Lower leg skin (tissue), 4 donors: ENCODE data around the gene LIN9. TPM values are rescaled to one million over a fixed set of nuclear protein-coding genes. Genes with fewer than 3 reads are reported as not detected.

Experiments
- DNase-seq, 2 donors: peaks; one replicate each; pipeline ENCODE4 v3.0.0-alpha.2; 2019; ENCODE audit warnings: low spot score in 2 of 2
- H3K4me3 ChIP-seq: fragments of 200-600 bp; sonication (generic); 2 replicates; pipeline ENCODE4 v1.5.1; 2017; ENCODE audit warnings: mild to moderate bottlenecking, low read depth; ENCODE audit not compliant: poor library complexity, severe bottlenecking
- POLR2A ChIP-seq, 2 donors: fragments of 450-650 bp; IDR thresholded peaks; one replicate each; pipeline ENCODE4 v1.6.1; 2016 to 2017; ENCODE audit warnings: antibody characterized with exemption in 2 of 2, mild to moderate bottlenecking in 1 of 2, moderate library complexity in 1 of 2
- WGBS, 2 donors: methylation state at CpG; one replicate each; pipeline ENCODE4 v1.1.5; 2018; 5-methylcytosine and 5-hydroxymethylcytosine counted together
- intact Hi-C: fragments of 100-400 bp; cut with DNase I; formaldehyde crosslinking; loops from one replicate; pipeline ENCODE4 v1.15.0; 2023; ENCODE audit warnings: low total_unique reads
- total RNA-seq, 4 donors: library from RNA; depleted of rRNA; stranded (reverse); fragments of >200 nt; gene quantifications; one replicate each; pipeline ENCODE4 v1.1.0, GENCODE V29; 2016
- TF ChIP-seq, protein P1 (sequence below), 3 donors: fragments of 450-650 bp; IDR thresholded peaks; one replicate each; pipeline ENCODE4 v1.5.1; 2016; ENCODE audit warnings: antibody characterized with exemption in 3 of 3, mild to moderate bottlenecking in 3 of 3, moderate library complexity in 2 of 3

LIN9 gene
- total RNA-seq, 4 donors from 2014 or later: 3.8 to 5.7 (median 4.9) TPM

DNA sequence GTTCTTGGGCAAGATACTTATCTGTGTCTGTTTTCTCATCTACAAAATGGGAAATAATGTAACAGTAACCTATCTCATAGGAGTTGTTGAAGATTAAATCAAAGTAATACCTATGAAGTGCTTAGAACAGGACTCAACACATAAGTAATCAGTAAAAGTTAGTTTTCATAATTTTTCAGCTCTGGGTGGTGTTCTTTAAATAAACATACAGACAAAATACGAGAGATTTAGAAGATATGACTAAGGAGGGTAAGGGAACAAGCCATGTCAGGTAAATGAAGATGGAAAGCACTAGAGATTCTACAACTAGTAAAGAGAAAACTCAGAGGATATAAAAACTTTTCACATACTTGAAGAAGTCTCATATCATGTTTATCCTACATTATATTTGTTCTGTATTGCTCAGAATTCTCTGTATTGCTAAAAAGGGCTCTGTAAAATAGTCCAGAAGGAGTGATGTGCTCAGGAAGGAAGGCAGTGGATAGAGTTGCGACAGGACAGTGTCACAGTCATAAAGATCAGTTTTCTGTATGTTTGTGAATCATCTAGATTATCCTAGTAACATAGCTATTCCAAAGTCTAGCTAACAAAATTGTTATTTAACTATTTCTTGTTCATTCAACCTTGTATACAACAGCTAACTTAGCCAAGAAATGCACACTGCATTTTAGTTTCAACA is 16.0 kb downstream of the LIN9 start:
- no peak overlapping the region for H3K4me3 ChIP-seq
- no peak for DNase-seq
- no peak for TF ChIP-seq POLR2A (IDR thresholded peaks at IDR 0.05)
- TF ChIP-seq, protein P1, sequence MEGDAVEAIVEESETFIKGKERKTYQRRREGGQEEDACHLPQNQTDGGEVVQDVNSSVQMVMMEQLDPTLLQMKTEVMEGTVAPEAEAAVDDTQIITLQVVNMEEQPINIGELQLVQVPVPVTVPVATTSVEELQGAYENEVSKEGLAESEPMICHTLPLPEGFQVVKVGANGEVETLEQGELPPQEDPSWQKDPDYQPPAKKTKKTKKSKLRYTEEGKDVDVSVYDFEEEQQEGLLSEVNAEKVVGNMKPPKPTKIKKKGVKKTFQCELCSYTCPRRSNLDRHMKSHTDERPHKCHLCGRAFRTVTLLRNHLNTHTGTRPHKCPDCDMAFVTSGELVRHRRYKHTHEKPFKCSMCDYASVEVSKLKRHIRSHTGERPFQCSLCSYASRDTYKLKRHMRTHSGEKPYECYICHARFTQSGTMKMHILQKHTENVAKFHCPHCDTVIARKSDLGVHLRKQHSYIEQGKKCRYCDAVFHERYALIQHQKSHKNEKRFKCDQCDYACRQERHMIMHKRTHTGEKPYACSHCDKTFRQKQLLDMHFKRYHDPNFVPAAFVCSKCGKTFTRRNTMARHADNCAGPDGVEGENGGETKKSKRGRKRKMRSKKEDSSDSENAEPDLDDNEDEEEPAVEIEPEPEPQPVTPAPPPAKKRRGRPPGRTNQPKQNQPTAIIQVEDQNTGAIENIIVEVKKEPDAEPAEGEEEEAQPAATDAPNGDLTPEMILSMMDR (IDR thresholded peaks at IDR 0.05): no peak
- intact Hi-C loops: no loop called here
- 89% methylated on average over 2 of the region's 2 CpGs for WGBS, 2 donors

GRCh38 chr1:226287587-226287986 is 21.4 kb downstream of the LIN9 start:
- 94% methylated on average over 4 of the region's 4 CpGs for WGBS, 2 donors
- no peak overlapping the region for H3K4me3 ChIP-seq
- DNase-seq: no peak
- TF ChIP-seq, protein P1 (IDR thresholded peaks at IDR 0.05): no peak
- TF ChIP-seq POLR2A (IDR thresholded peaks at IDR 0.05): no peak
- intact Hi-C loops: no loop called here

GRCh38 chr1:226281058-226281457 is 27.9 kb downstream of the LIN9 start:
- no peak overlapping the region for H3K4me3 ChIP-seq
- TF ChIP-seq POLR2A (IDR thresholded peaks at IDR 0.05): no peak
- TF ChIP-seq, protein P1 (IDR thresholded peaks at IDR 0.05): no peak
- WGBS, 2 donors: 94 to 100% methylated on average over 1 of the region's 1 CpG

DNA sequence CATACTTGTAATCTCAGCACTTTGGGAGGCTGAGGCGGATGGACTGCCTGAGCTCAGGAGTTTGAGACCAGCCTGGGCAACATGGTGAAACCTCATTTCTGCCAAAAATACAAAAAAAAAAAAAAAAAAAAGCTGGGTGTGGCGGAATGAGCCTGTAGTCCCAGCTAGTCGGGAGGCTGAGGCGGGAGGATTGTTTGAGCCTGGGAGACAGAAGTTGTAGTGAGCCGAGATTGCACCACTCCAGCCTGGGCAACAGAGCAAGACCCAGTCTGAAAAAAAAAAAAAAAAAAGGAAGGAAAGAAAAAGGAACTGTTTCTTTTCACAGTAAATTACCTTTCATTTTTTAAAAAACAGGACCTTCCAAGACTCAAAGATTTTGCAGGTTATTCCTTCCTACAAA is 29.5 kb downstream of the LIN9 start:
- no peak for DNase-seq
- 92 to 93% methylated on average over 5 of the region's 5 CpGs for WGBS, 2 donors
- TF ChIP-seq, protein P1 (IDR thresholded peaks at IDR 0.05): no peak
- TF ChIP-seq POLR2A (IDR thresholded peaks at IDR 0.05): no peak
- intact Hi-C loops: no loop called here
- H3K4me3 ChIP-seq: no peak overlapping the region

More at GRCh38 chr1:226281058-226281457, 27.9 kb downstream of the LIN9 start:
- no peak for DNase-seq
- intact Hi-C loops: no loop called here

DNA sequence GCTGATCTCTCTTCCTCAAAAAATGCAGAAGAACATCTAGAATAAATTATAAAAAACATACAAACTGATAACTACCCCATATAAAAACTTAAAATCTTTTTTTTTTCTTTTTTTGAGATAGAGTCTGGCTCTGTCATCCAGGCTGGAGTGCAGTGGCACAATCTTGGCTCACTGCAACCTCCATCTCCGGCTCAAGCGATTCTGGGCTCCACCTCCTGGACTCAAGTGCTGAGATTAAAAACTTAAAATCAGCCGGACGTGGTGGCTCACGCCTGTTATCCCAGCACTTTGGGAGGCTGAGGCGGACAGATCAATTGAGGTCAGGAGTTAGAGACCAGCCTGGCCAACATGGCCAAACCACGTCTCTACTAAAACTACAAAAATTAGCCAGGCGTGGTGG is 31.1 kb downstream of the LIN9 start:
- 93 to 94% methylated on average over 8 of the region's 8 CpGs for WGBS, 2 donors
- intact Hi-C loops: no loop called here
- no peak overlapping the region for H3K4me3 ChIP-seq
- TF ChIP-seq POLR2A (IDR thresholded peaks at IDR 0.05): no peak
- TF ChIP-seq, protein P1 (IDR thresholded peaks at IDR 0.05): no peak
- no peak for DNase-seq

DNA sequence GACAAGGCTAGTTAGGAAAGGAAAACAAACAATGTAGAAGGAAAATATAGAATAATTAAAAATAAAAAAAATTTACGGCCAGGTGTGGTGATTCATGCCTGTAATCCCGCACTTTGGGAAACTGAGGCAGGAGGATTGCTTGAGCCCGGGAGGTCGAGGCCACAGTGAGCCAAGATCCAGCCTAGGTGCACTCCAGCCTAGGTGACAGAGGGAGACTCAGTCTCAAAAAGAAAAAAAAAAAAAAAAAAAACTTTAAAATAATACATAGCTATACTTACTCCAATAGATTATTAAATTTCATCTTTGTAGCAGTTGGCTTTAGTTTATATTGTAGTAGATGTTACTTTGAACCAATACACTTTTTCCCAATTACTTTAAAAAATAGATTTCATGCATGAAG is 32.0 kb downstream of the LIN9 start:
- WGBS, 2 donors: 97 to 100% methylated on average over 4 of the region's 4 CpGs
- intact Hi-C loops: no loop called here
- DNase-seq: no peak
- TF ChIP-seq POLR2A (IDR thresholded peaks at IDR 0.05): no peak
- TF ChIP-seq, protein P1 (IDR thresholded peaks at IDR 0.05): no peak
- H3K4me3 ChIP-seq: no peak overlapping the region
